ENCODE results near the gene TEAD1. TPM values are rescaled to one million over a fixed set of nuclear protein-coding genes. Genes with fewer than 3 reads are reported as not detected.

The TEAD1 gene
- total and polyA plus RNA-seq, 2 donors (not counting 3 experiments of a cell fraction or from before 2014, with no cell fraction given) = 15.3 to 49.0 TPM

DNA sequence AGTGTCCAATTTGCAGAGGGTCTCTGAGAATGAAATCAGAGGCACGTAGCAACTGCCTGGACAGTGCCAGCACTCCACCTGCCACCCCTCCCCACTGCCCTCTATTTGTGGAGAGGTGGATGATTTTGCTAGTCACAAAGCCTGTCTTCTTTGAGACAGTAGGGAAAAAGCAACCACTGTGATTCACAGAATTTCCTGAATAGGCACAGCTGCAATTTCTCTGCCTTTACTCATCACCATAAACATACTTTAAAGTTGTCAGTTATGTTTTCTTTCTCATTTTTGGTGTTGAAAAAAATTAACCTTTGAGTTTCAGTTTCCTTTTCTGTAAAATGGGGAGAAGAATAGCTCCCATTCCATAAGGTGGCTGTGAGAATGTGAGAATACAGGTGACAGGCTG lies 134.3 kb downstream of the TEAD1 start:
- peak; percentile 79 for FAIRE-seq
- H2AFZ ChIP-seq (ENCODE audit: low read depth, low read length) = no peak overlapping the region
- TF ChIP-seq FOS (IDR thresholded peaks at IDR 0.05; ENCODE audit: borderline replicate concordance, insufficient read depth, low read length) (peak; percentile 50), MYC (IDR thresholded peaks at IDR 0.05; ENCODE audit: low read depth, low read length) (no peak), POLR2AphosphoS5 (IDR thresholded peaks at IDR 0.05; ENCODE audit: insufficient read depth, low read depth, low read length) (peak; percentile 24)
- no peaks in the 10 kb centered on the region for H3K9me3 ChIP-seq (replicated peaks; ENCODE audit: control insufficient read depth, insufficient read depth, low read length)
- dilution Hi-C loops (cut with MboI; ENCODE audit: extremely low pct_ligation_motif_present, low sequenced_read_pairs) (no loop called here), intact Hi-C loops (cut with micrococcal nuclease) (no loop called here)
- no peaks in the 10 kb centered on the region for H4K20me1 ChIP-seq (replicated peaks; ENCODE audit: control insufficient read depth, extremely low read depth, insufficient read depth, low read length)
- peak; percentile 28 for DNase-seq (ENCODE audit: low read depth, low spot score)
- POLR2A ChIA-PET = no interaction called here
- CTCF ChIA-PET = interaction anchor here (1.2 kb wide), 1 partner anchor 16 kb away, joined by 3 read pairs; no protein-coding TSS in a partner anchor
- H3K36me3 ChIP-seq (ENCODE audit: control insufficient read depth in 2 of 2, extremely low read depth in 1 of 2, insufficient read depth in 2 of 2, low read length in 2 of 2) = no peaks in the 10 kb centered on the region
- BruUV-seq (replicated peaks) = no TSS peak
- H3K4me3 ChIP-seq (replicated peaks in 1 of 3; ENCODE audit: insufficient read depth in 1 of 3, low read depth in 1 of 3, low read length in 3 of 3) = no peak overlapping the region
- H3K4me2 ChIP-seq (ENCODE audit: insufficient read depth, low read length) = no peak overlapping the region
- H3K27me3 ChIP-seq (ENCODE audit: control insufficient read depth in 2 of 2, insufficient read depth in 2 of 2, low read length in 2 of 2) = no peaks in the 10 kb centered on the region
- no peak overlapping the region for H3K9ac ChIP-seq (replicated peaks; ENCODE audit: extremely low read depth, insufficient read depth, low read length)
- H3K9me1 ChIP-seq (replicated peaks; ENCODE audit: control insufficient read depth, extremely low read depth, insufficient read depth, low read length) = no peaks in the 10 kb centered on the region
- H3K27ac ChIP-seq (ENCODE audit: insufficient read depth, low read depth, low read length) = no peak overlapping the region
- peaks cover 19% of the 10 kb centered on the region for H3K79me2 ChIP-seq (ENCODE audit: control insufficient read depth, insufficient read depth, low read length)
- peaks cover 7% of the 10 kb centered on the region for H3K4me1 ChIP-seq (ENCODE audit: control insufficient read depth, extremely low read depth, insufficient read depth, low read length)

- Histone ChIP-seq H3K4me3 (replicated peaks in 1 of 3; ENCODE audit: insufficient read depth in 1 of 3, low read depth in 1 of 3, low read length in 3 of 3) (no peak overlapping the region), H2AFZ (ENCODE audit: low read depth, low read length) (no peak overlapping the region), H4K20me1 (replicated peaks; ENCODE audit: control insufficient read depth, extremely low read depth, insufficient read depth, low read length) (no peaks in the 10 kb centered on the region), H3K4me2 (ENCODE audit: insufficient read depth, low read length) (no peak overlapping the region), H3K4me1 (ENCODE audit: control insufficient read depth, extremely low read depth, insufficient read depth, low read length) (peaks cover 10% of the 10 kb centered on the region), H3K9me1 (replicated peaks; ENCODE audit: control insufficient read depth, extremely low read depth, insufficient read depth, low read length) (no peaks in the 10 kb centered on the region), H3K27me3 (ENCODE audit: control insufficient read depth in 2 of 2, insufficient read depth in 2 of 2, low read length in 2 of 2) (no peaks in the 10 kb centered on the region), H3K27ac (ENCODE audit: insufficient read depth, low read depth, low read length) (no peak overlapping the region), H3K79me2 (ENCODE audit: control insufficient read depth, insufficient read depth, low read length) (peaks cover 11% of the 10 kb centered on the region), H3K36me3 (ENCODE audit: control insufficient read depth in 2 of 2, extremely low read depth in 1 of 2, insufficient read depth in 2 of 2, low read length in 2 of 2) (no peaks in the 10 kb centered on the region), H3K9ac (replicated peaks; ENCODE audit: extremely low read depth, insufficient read depth, low read length) (no peak overlapping the region), H3K9me3 (replicated peaks; ENCODE audit: control insufficient read depth, insufficient read depth, low read length) (no peaks in the 10 kb centered on the region)
- POLR2A ChIA-PET = no interaction called here
- no TSS peak for BruUV-seq (replicated peaks)
- intact Hi-C loops (cut with micrococcal nuclease) = no loop called here
- dilution Hi-C loops (cut with MboI; ENCODE audit: extremely low pct_ligation_motif_present, low sequenced_read_pairs) = no loop called here
- CTCF ChIA-PET = interaction anchor here (1.2 kb wide), 1 partner anchor 15 kb away, joined by 3 read pairs; no protein-coding TSS in a partner anchor
- FAIRE-seq (no peak), DNase-seq (ENCODE audit: low read depth, low spot score) (no peak)
- TF ChIP-seq POLR2AphosphoS5 (IDR thresholded peaks at IDR 0.05; ENCODE audit: insufficient read depth, low read depth, low read length) (no peak), POLR2A (IDR thresholded peaks at IDR 0.05; ENCODE audit: low read depth, low read length) (no peak), MYC (IDR thresholded peaks at IDR 0.05; ENCODE audit: low read depth, low read length) (no peak), EZH2 (IDR thresholded peaks at IDR 0.05; ENCODE audit: borderline replicate concordance, low read depth, low read length, severe bottlenecking) (no peak), JUN (IDR thresholded peaks at IDR 0.05; ENCODE audit: borderline replicate concordance, insufficient read depth, insufficient read length, low read depth) (no peak), CTCF (IDR thresholded peaks at IDR 0.05; ENCODE audit: extremely low read depth in 1 of 2, insufficient read depth in 1 of 2, low read depth in 1 of 2, low read length in 2 of 2) (no peak), GATA2 (IDR thresholded peaks at IDR 0.05; ENCODE audit: insufficient read depth, insufficient read length, low read depth, low read length) (no peak), MAX (IDR thresholded peaks at IDR 0.05; ENCODE audit: insufficient read depth, insufficient read length) (no peak), FOS (IDR thresholded peaks at IDR 0.05; ENCODE audit: borderline replicate concordance, insufficient read depth, low read length) (no peak)
Observed at GRCh38 chr11:12809364-12809763, 135.1 kb downstream of the TEAD1 start.
